ENCODE data around the gene TACO1. TPM values are rescaled to one million over a fixed set of nuclear protein-coding genes. Genes with fewer than 3 reads are reported as not detected.

Gene TACO1
- total and polyA plus RNA-seq, 2 of the 8 experiments (the other 6 are each of a cell fraction or from before 2014, with no cell fraction given), result 19.1 to 23.6 TPM

GRCh38 chr17:63635787-63636186, 35.1 kb downstream of the TACO1 start:
- Histone ChIP-seq H3K18ac (ENCODE audit: extremely low read depth, low read length) (no peak overlapping the region), H3K9me3 (ENCODE audit: insufficient read depth in 2 of 2, low read depth in 1 of 2, low read length in 1 of 2) (no peaks in the 10 kb centered on the region), H4K5ac (ENCODE audit: insufficient read length, low read depth, low read length) (no peak overlapping the region), H3K23me2 (ENCODE audit: low read depth, low read length) (no peaks in the 10 kb centered on the region; the same call in 1 of the 2 replicates), H3K79me1 (ENCODE audit: low read depth, low read length) (no peaks in the 10 kb centered on the region; the same call in 1 of the 2 replicates), H3K56ac (replicated peaks; ENCODE audit: insufficient read length, low read depth, low read length) (no peak overlapping the region), H2BK20ac (ENCODE audit: low read length) (no peak overlapping the region), H3K36me3 (ENCODE audit: control insufficient read depth in 2 of 4, insufficient read depth in 4 of 4, low read length in 3 of 4) (peaks cover 0 to 7% (median 1%) of the 10 kb centered on the region in 4 experiments; a peak in 3 of 8 replicates), H3K27me3 (replicated peaks in 1 of 4; ENCODE audit: control insufficient read depth in 3 of 4, extremely low read depth in 1 of 4, insufficient read depth in 3 of 4, low read length in 3 of 4) (no peaks in the 10 kb centered on the region), H2AK5ac (ENCODE audit: low read depth, low read length) (no peak overlapping the region), H4K91ac (replicated peaks; ENCODE audit: insufficient read length, low read length) (no peak overlapping the region), H2BK12ac (ENCODE audit: low read depth, low read length) (no peak overlapping the region), H4K20me1 (replicated peaks in 1 of 2; ENCODE audit: control insufficient read depth in 1 of 2, insufficient read depth in 2 of 2, low read length in 2 of 2) (peaks cover 0 to 2% of the 10 kb centered on the region in 2 experiments), H3K4me1 (replicated peaks in 1 of 4; ENCODE audit: control insufficient read depth in 3 of 4, insufficient read depth in 4 of 4, low read length in 3 of 4) (peaks cover 0 to 6% (median 4%) of the 10 kb centered on the region in 4 experiments; a peak in 4 of 7 replicates), H4K8ac (ENCODE audit: extremely low read depth, insufficient read depth, low read length) (no peak overlapping the region), H2BK120ac (replicated peaks; ENCODE audit: low read depth, low read length) (no peak overlapping the region), H2BK5ac (ENCODE audit: low read depth, low read length) (no peak overlapping the region), H3K9ac (replicated peaks in 1 of 4; ENCODE audit: extremely low read depth in 1 of 4, low read depth in 3 of 4, low read length in 3 of 4) (no peak overlapping the region), H2BK15ac (ENCODE audit: low read length) (no peak overlapping the region), H3K27ac (ENCODE audit: low read depth, low read length) (no peak overlapping the region), H3K14ac (ENCODE audit: insufficient read length) (no peak overlapping the region), H3K4me3 (ENCODE audit: extremely low read depth in 1 of 4, insufficient read depth in 2 of 4, low read depth in 3 of 4, low read length in 4 of 4) (no peak overlapping the region), H3K23ac (ENCODE audit: insufficient read length) (no peak overlapping the region), H3K4me2 (ENCODE audit: insufficient read depth in 1 of 2, low read depth in 2 of 2, low read length in 2 of 2) (no peak overlapping the region), H3K4ac (replicated peaks; ENCODE audit: insufficient read length, low read depth, low read length) (no peak overlapping the region), H3K79me2 (ENCODE audit: control insufficient read depth in 1 of 2, insufficient read depth in 2 of 2, low read length in 2 of 2) (no peaks in the 10 kb centered on the region; a peak in 1 of 4 replicates), H2AFZ (ENCODE audit: low read length) (no peak overlapping the region)
- no peak for DNase-seq (ENCODE audit: low read depth in 1 of 2, low spot score in 2 of 2)
- FAIRE-seq, result no peak
- POLR2A ChIA-PET (ENCODE audit: partially characterized antibody), result interaction anchor here (1.1 to 1.2 kb wide), 2 partner anchors 10 to 14 kb away, joined by 3 read pairs; partner anchors contain the start of gene MAP3K3
- 90% methylated on average over 2 of the region's 2 CpGs; no CpG with 5 or more reads in 1 of the 2 experiments for WGBS, 2 experiments (ENCODE audit: extremely low coverage in 1 of 2, insufficient coverage in 1 of 2, insufficient read length in 1 of 2, insufficient replicate concordance in 2 of 2, low coverage in 1 of 2, low lambda C conversion rate in 2 of 2, missing lambda C conversion rate in 1 of 2)
- CTCF ChIA-PET (ENCODE audit: partially characterized antibody), result interaction anchor here (0.6 to 2.0 kb wide), 7 partner anchors 8 to 200 kb away, joined by 3 to 6 read pairs (median 5); no protein-coding TSS in a partner anchor
- TF ChIP-seq RAD21 (IDR thresholded peaks at IDR 0.05 in 1 of 2, conservative IDR thresholded peaks at IDR 0.05 in 1 of 2; ENCODE audit: low read depth in 2 of 2, low read length in 2 of 2) (no peak), GABPA (IDR thresholded peaks at IDR 0.05; ENCODE audit: borderline replicate concordance, insufficient read depth, low read length) (no peak), SIRT6 (IDR thresholded peaks at IDR 0.05; ENCODE audit: low read length) (no peak), SAP30 (IDR thresholded peaks at IDR 0.05; ENCODE audit: insufficient read depth, insufficient replicate concordance, low read length) (no peak), CREB1 (IDR thresholded peaks at IDR 0.05) (no peak), SUZ12 (IDR thresholded peaks at IDR 0.05; ENCODE audit: low read length) (no peak), SP4 (IDR thresholded peaks at IDR 0.05; ENCODE audit: low read length) (no peak), TEAD4 (IDR thresholded peaks at IDR 0.05; ENCODE audit: low read depth, low read length) (no peak), POU5F1 (IDR thresholded peaks at IDR 0.05; ENCODE audit: low read depth, low read length) (no peak), EGR1 (IDR thresholded peaks at IDR 0.05; ENCODE audit: borderline replicate concordance, low read depth, low read length) (no peak), MAX (IDR thresholded peaks at IDR 0.05) (no peak)
